GM12878 (cell line): ENCODE measurements around the gene TNFRSF1B. TPM values are rescaled to one million over a fixed set of nuclear protein-coding genes. Genes with fewer than 3 reads are reported as not detected.

ENCODE experiments used
- ATAC-seq: fragments of 200-7000 bp; cut with Tn5 transposase; 3 replicates; pipeline ENCODE4 v1.9.1; 2020; ENCODE audit warnings: mild to moderate bottlenecking, moderate library complexity
- BruUV-seq: library from RNA; stranded (reverse); fragments of 400-500 nt; replicated peaks from 2 replicates; lab custom pipeline; 2021; lab: Mats Ljungman, UMichigan
- CTCF ChIA-PET: fragments of 300-600 bp; sonication (Branson Sonifier 250); formaldehyde crosslinking; extraction: SDS; loops from one replicate; lab custom pipeline; 2021; ENCODE audit warnings: inconsistent platforms; lab: Yijun Ruan, JAX
- POLR2A ChIA-PET: fragments of 350-600 bp; formaldehyde crosslinking; extraction: SDS; loops from one replicate; lab custom pipeline; 2021; ENCODE audit warnings: inconsistent platforms; lab: Charles Lee
- RAD21 ChIA-PET: fragments of 300-600 bp; sonication (Branson Sonifier 250); formaldehyde crosslinking; loops from one replicate; lab custom pipeline; 2023; ENCODE audit warnings: antibody characterized with exemption; ENCODE audit not compliant: unreplicated experiment; lab: Charles Lee
- SMC1A ChIA-PET: fragments of 300-600 bp; sonication (Branson Sonifier 250); formaldehyde crosslinking; loops from one replicate; lab custom pipeline; 2023; ENCODE audit not compliant: unreplicated experiment, uncharacterized antibody; lab: Charles Lee
- DNase-seq: peaks from one replicate; pipeline ENCODE4 v3.0.0-alpha.2; 2011; ENCODE audit warnings: low read depth, low spot score
- FAIRE-seq: peaks from 3 replicates; lab custom pipeline; 2011; peaks lifted over from hg19 to GRCh38; lab: Jason Lieb, UNC
- H2AFZ ChIP-seq: 2 replicates; pipeline ENCODE4 v1.6.0; 2011; ENCODE audit warnings: low read depth, low read length, control low read depth; ENCODE audit not compliant: control insufficient read depth
- H3K27ac ChIP-seq: 2 replicates; pipeline ENCODE4 v1.5.1; 2011; ENCODE audit warnings: control low read depth; ENCODE audit not compliant: control insufficient read depth, insufficient read depth
- H3K27me3 ChIP-seq, 2 experiments: replicated peaks in 1 of 2; 2 replicates each; pipeline versions ENCODE4 v1.6.0 to v1.6.1; 2011; ENCODE audit warnings: low read length in 1 of 2; ENCODE audit not compliant: control insufficient read depth in 2 of 2, insufficient read depth in 2 of 2
- H3K36me3 ChIP-seq, 2 experiments: 2 replicates each; pipeline ENCODE4 v1.5.1; 2011; ENCODE audit warnings: low read length in 1 of 2; ENCODE audit not compliant: control insufficient read depth in 2 of 2, insufficient read depth in 2 of 2
- H3K4me1 ChIP-seq: 2 replicates; pipeline ENCODE4 v1.6.1; 2011; ENCODE audit warnings: mild to moderate bottlenecking, low read length, moderate library complexity, mixed read lengths; ENCODE audit not compliant: control insufficient read depth, insufficient read depth
- H3K4me2 ChIP-seq: 2 replicates; pipeline ENCODE4 v1.6.0; 2011; ENCODE audit warnings: control low read depth; ENCODE audit not compliant: control insufficient read depth, insufficient read depth
- H3K4me3 ChIP-seq: fragments of 200-600 bp; sonication (generic); 2 replicates; pipeline ENCODE4 v1.5.1; 2016
- H3K79me2 ChIP-seq: 2 replicates; pipeline ENCODE4 v1.6.0; 2011; ENCODE audit warnings: low read length; ENCODE audit not compliant: control insufficient read depth, insufficient read depth
- H3K9ac ChIP-seq: 2 replicates; pipeline ENCODE4 v1.8.0; 2011; ENCODE audit warnings: low read length, control low read depth, mixed read lengths; ENCODE audit not compliant: control insufficient read depth, insufficient read depth
- H3K9me3 ChIP-seq: replicated peaks from 3 replicates; pipeline ENCODE4 v1.5.1; 2011; ENCODE audit warnings: mild to moderate bottlenecking, low read length; ENCODE audit not compliant: control insufficient read depth, insufficient read depth
- H4K20me1 ChIP-seq: 2 replicates; pipeline ENCODE4 v1.6.0; 2011; ENCODE audit not compliant: control insufficient read depth, insufficient read depth
- BCLAF1 ChIP-seq: fragments of 450-650 bp; IDR thresholded peaks from 2 replicates; pipeline ENCODE4 v1.6.1; 2017; ENCODE audit warnings: antibody characterized with exemption, mild to moderate bottlenecking, moderate library complexity
- CHD1 ChIP-seq: IDR thresholded peaks from 2 replicates; pipeline ENCODE4 v1.6.1; 2012; ENCODE audit warnings: low read depth, low read length, improper control_type of control experiment
- CTCF ChIP-seq, 3 experiments: IDR thresholded peaks in 2 of 3; conservative IDR thresholded peaks in 1 of 3; 2 replicates each; pipeline ENCODE4 v1.5.1; 2011; ENCODE audit warnings: low read depth in 3 of 3, low read length in 3 of 3, mild to moderate bottlenecking in 3 of 3, control low read depth in 2 of 3, moderate library complexity in 2 of 3, inconsistent platforms in 1 of 3, mixed read lengths in 1 of 3; ENCODE audit not compliant: control insufficient read depth in 2 of 3, insufficient read depth in 1 of 3; ENCODE audit errors: extremely low read depth in 1 of 3
- EZH2 ChIP-seq: IDR thresholded peaks from 2 replicates; pipeline ENCODE4 v1.6.1; 2012; ENCODE audit warnings: low read depth, mild to moderate bottlenecking, control low read depth, inconsistent platforms, low read length, borderline replicate concordance; ENCODE audit not compliant: control insufficient read depth
- HSF1 ChIP-seq: fragments of 150-350 bp; IDR thresholded peaks from 2 replicates; pipeline ENCODE4 v1.6.1; 2014; ENCODE audit warnings: mild to moderate bottlenecking, low read depth, low read length
- JUNB ChIP-seq: IDR thresholded peaks from 2 replicates; pipeline ENCODE4 v1.6.1; 2016; ENCODE audit warnings: antibody characterized with exemption, mild to moderate bottlenecking
- MTA2 ChIP-seq: fragments of 450-650 bp; IDR thresholded peaks from 2 replicates; pipeline ENCODE4 v1.6.1; 2016; ENCODE audit warnings: low read depth, mild to moderate bottlenecking, moderate library complexity
- PAX5 ChIP-seq: IDR thresholded peaks from 2 replicates; pipeline ENCODE4 v1.6.1; 2011; ENCODE audit warnings: low read depth, low read length, borderline replicate concordance
- POLR2AphosphoS2 ChIP-seq: IDR thresholded peaks from 2 replicates; pipeline ENCODE4 v1.6.1; 2011; ENCODE audit warnings: low read depth, mild to moderate bottlenecking, low read length, improper control_type of control experiment, moderate library complexity
- SREBF1 ChIP-seq: IDR thresholded peaks from 2 replicates; pipeline ENCODE4 v1.6.1; 2012; ENCODE audit warnings: mild to moderate bottlenecking, low read length
- YY1 ChIP-seq: IDR thresholded peaks from 2 replicates; pipeline ENCODE4 v1.6.1; 2011; ENCODE audit warnings: low read depth, mild to moderate bottlenecking, low read length
- ZSCAN29 ChIP-seq: fragments of 450-650 bp; IDR thresholded peaks from 2 replicates; pipeline ENCODE4 v1.6.1; 2017; ENCODE audit warnings: mild to moderate bottlenecking, moderate library complexity
- WGBS: methylation state at CpG from one replicate; pipeline ENCODE4 v1.1.6; 2016; ENCODE audit warnings: low lambda C conversion rate; ENCODE audit not compliant: insufficient replicate concordance, insufficient coverage; ENCODE audit errors: missing lambda C conversion rate; 5-methylcytosine and 5-hydroxymethylcytosine counted together
- in situ Hi-C: fragments of 300-500 bp; cut with MboI; formaldehyde crosslinking; loops from 9 replicates; pipeline ENCODE4 v1.14.3; 2018; ENCODE audit warnings: mixed read lengths
- intact Hi-C: fragments of 100-400 bp; cut with micrococcal nuclease; formaldehyde crosslinking; loops from one replicate; pipeline ENCODE4 v1.14.2; 2022; ENCODE audit not compliant: unreplicated experiment
- polyA plus RNA-seq, 11 experiments: library from polyadenylated mRNA; depleted of rRNA in 4 of 11; unstranded in 6 of 11; stranded (reverse) in 5 of 11; fragments of >200 nt; fragmentation: Nextera tagmentation in 4 of 11; fragmentation: Illumina TruSeq in 1 of 11; extraction: Ambion mirVana in 4 of 11; extraction: Trizol in 1 of 11; gene quantifications; 1 replicate in 1 of 11; 2 replicates in 10 of 11; pipeline versions ENCODE4 v1.2.1 to v1.2.3, GENCODE V29; 2011 to 2016; ENCODE audit warnings: inconsistent platforms in 2 of 11, missing spikeins in 2 of 11, low read depth in 1 of 11
- total RNA-seq, 4 experiments: library from RNA; depleted of rRNA in 3 of 4; stranded (reverse); fragments of >200 nt in 3 of 4; fragmentation: Illumina TruSeq in 1 of 4; extraction: Trizol in 1 of 4; gene quantifications; 2 replicates each; pipeline versions ENCODE4 v1.2.1 to v1.2.3, GENCODE V29; 2013 to 2021
- TF ChIP-seq, protein P1 (sequence below): IDR thresholded peaks from 2 replicates; pipeline ENCODE4 v1.6.1; 2012; ENCODE audit warnings: low read depth, low read length, improper control_type of control experiment

TNFRSF1B gene
- total and polyA plus RNA-seq, 10 of the 15 experiments (the other 5 are each of a cell fraction or from before 2014, with no cell fraction given): 10.1 to 87.2 (median 37.3) TPM

DNA sequence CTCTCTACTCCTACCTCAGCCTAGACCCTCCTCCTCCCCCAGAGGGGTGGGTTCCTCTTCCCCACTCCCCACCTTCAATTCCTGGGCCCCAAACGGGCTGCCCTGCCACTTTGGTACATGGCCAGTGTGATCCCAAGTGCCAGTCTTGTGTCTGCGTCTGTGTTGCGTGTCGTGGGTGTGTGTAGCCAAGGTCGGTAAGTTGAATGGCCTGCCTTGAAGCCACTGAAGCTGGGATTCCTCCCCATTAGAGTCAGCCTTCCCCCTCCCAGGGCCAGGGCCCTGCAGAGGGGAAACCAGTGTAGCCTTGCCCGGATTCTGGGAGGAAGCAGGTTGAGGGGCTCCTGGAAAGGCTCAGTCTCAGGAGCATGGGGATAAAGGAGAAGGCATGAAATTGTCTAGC is 41.5 kb downstream of the TNFRSF1B start (continued):
- TF ChIP-seq, protein P1, sequence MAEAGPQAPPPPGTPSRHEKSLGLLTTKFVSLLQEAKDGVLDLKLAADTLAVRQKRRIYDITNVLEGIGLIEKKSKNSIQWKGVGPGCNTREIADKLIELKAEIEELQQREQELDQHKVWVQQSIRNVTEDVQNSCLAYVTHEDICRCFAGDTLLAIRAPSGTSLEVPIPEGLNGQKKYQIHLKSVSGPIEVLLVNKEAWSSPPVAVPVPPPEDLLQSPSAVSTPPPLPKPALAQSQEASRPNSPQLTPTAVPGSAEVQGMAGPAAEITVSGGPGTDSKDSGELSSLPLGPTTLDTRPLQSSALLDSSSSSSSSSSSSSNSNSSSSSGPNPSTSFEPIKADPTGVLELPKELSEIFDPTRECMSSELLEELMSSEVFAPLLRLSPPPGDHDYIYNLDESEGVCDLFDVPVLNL: no peak
- TF ChIP-seq ZSCAN29 (no peak), JUNB (no peak), CTCF (IDR thresholded peaks at IDR 0.05 in 2 of 3, conservative IDR thresholded peaks at IDR 0.05 in 1 of 3; ENCODE audit: control insufficient read depth in 2 of 3, extremely low read depth in 1 of 3, insufficient read depth in 1 of 3, low read depth in 3 of 3, low read length in 3 of 3) (no peak)

- ChIA-PET POLR2A (interaction anchor here (1.0 kb wide), 1 partner anchor 84 kb away, joined by 3 read pairs; no protein-coding TSS in a partner anchor), SMC1A (interaction anchor here (0.7 to 16.0 kb wide), 8 partner anchors 11 to 91 kb away, joined by 3 to 191 read pairs (median 4); no protein-coding TSS in a partner anchor), CTCF (interaction anchor here (0.7 to 7.9 kb wide), 17 partner anchors 10 to 222 kb away, joined by 3 to 161 read pairs (median 4); no protein-coding TSS in a partner anchor), RAD21 (interaction anchor here (0.8 to 4.2 kb wide), 8 partner anchors 8 to 84 kb away, joined by 3 to 48 read pairs (median 6); no protein-coding TSS in a partner anchor)
- DNase-seq: no peak
- Histone ChIP-seq H3K4me3 (no peak overlapping the region), H3K27me3 (no peaks in the 10 kb centered on the region), H3K9me3 (no peaks in the 10 kb centered on the region), H3K27ac (no peak overlapping the region), H3K9ac (no peak overlapping the region), H3K4me1 (peaks cover 33% of the 10 kb centered on the region), H3K79me2 (no peaks in the 10 kb centered on the region), H3K4me2 (peak overlapping the region; percentile 35; the same call in 1 of the 2 replicates), H3K36me3 (peaks cover 3 to 11% of the 10 kb centered on the region in 2 experiments; a peak in 3 of 4 replicates), H2AFZ (no peak overlapping the region), H4K20me1 (no peaks in the 10 kb centered on the region)
- TSS peak; percentile 78 for BruUV-seq
- peak; percentile 89 for FAIRE-seq
- intact Hi-C loops: loop anchor here (1.0 to 10.0 kb wide), 3 partner anchors 67 to 224 kb away; partner anchors contain the start of gene MFN2
- in situ Hi-C loops: loop anchor here (5.0 kb wide), 1 partner anchor 82 kb away; no protein-coding TSS in a partner anchor
- peak; percentile 89 for ATAC-seq
- 23% methylated on average over 14 of the region's 14 CpGs for WGBS
- no peak for TF ChIP-seq HSF1
- TF ChIP-seq POLR2AphosphoS2: no peak; the same call in 1 of the 2 replicates
- peak; percentile 52; the same call in 1 of the 2 replicates for TF ChIP-seq PAX5
- no peak for TF ChIP-seq EZH2
- TF ChIP-seq YY1: peak; percentile 68; the same call in 1 of the 2 replicates
- TF ChIP-seq MTA2: no peak
- TF ChIP-seq BCLAF1: no peak
- TF ChIP-seq SREBF1: no peak
- TF ChIP-seq CHD1: no peak
Measured at GRCh38 chr1:12208764-12209494, 42.1 kb downstream of the TNFRSF1B start.
